A549 (cell line): ENCODE data around the gene C11orf68.
A peak's percentile ranks its signal among the peaks of the same experiment; 100 is the strongest.

ENCODE experiments used
- CBX8 ChIP-seq: fragments of 200-600 bp; sonication (generic); IDR thresholded peaks from 2 replicates; pipeline ENCODE4 v1.6.1; 2016
- FOSL2 ChIP-seq, 2 experiments: fragments of 450-650 bp in 1 of 2; fragments of >200 bp in 1 of 2; sonication (Bioruptor Twin) in 1 of 2; formaldehyde crosslinking; IDR thresholded peaks; 2 replicates each; pipeline versions ENCODE4 v1.5.0 to v1.6.1; 2016 to 2020; ENCODE audit warnings: mild to moderate bottlenecking in 1 of 2, moderate library complexity in 1 of 2
- KDM1A ChIP-seq: fragments of 200-600 bp; sonication (generic); IDR thresholded peaks from 2 replicates; pipeline ENCODE4 v1.6.1; 2016; ENCODE audit warnings: low read depth, mild to moderate bottlenecking
- PHF8 ChIP-seq: fragments of 200-600 bp; sonication (generic); IDR thresholded peaks from 2 replicates; pipeline ENCODE4 v1.6.1; 2016; ENCODE audit warnings: low read depth, mild to moderate bottlenecking, antibody characterized with exemption, moderate library complexity, borderline replicate concordance
- POLR2A ChIP-seq: IDR thresholded peaks from 2 replicates; pipeline ENCODE4 v1.6.1; 2012; ENCODE audit warnings: mild to moderate bottlenecking, low read length
- RFX5 ChIP-seq: fragments of 450-650 bp; IDR thresholded peaks from 2 replicates; pipeline ENCODE4 v1.7.1; 2014; ENCODE audit warnings: antibody characterized with exemption, mild to moderate bottlenecking, moderate library complexity
- SMC3 ChIP-seq: fragments of >200 bp; sonication (Bioruptor Twin); formaldehyde crosslinking; IDR thresholded peaks from 3 replicates; pipeline ENCODE4 v1.6.1; 2018; ENCODE audit warnings: inconsistent platforms
- TF ChIP-seq, protein P1 (sequence below): IDR thresholded peaks from 2 replicates; pipeline ENCODE4 v1.6.1; 2012
- TF ChIP-seq, protein P2 (sequence below): fragments of >200 bp; sonication (Bioruptor Twin); formaldehyde crosslinking; IDR thresholded peaks from 3 replicates; pipeline ENCODE4 v1.5.1; 2016

- TF ChIP-seq, protein P1, sequence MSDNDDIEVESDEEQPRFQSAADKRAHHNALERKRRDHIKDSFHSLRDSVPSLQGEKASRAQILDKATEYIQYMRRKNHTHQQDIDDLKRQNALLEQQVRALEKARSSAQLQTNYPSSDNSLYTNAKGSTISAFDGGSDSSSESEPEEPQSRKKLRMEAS: peak; percentile 34; the same call in 1 of the 2 replicates
- no peak for TF ChIP-seq FOSL2 (IDR thresholded peaks at IDR 0.05)
- no peak for TF ChIP-seq FOSL2 (CRISPR knock-in tag; IDR thresholded peaks at IDR 0.05)
- TF ChIP-seq, protein P2, sequence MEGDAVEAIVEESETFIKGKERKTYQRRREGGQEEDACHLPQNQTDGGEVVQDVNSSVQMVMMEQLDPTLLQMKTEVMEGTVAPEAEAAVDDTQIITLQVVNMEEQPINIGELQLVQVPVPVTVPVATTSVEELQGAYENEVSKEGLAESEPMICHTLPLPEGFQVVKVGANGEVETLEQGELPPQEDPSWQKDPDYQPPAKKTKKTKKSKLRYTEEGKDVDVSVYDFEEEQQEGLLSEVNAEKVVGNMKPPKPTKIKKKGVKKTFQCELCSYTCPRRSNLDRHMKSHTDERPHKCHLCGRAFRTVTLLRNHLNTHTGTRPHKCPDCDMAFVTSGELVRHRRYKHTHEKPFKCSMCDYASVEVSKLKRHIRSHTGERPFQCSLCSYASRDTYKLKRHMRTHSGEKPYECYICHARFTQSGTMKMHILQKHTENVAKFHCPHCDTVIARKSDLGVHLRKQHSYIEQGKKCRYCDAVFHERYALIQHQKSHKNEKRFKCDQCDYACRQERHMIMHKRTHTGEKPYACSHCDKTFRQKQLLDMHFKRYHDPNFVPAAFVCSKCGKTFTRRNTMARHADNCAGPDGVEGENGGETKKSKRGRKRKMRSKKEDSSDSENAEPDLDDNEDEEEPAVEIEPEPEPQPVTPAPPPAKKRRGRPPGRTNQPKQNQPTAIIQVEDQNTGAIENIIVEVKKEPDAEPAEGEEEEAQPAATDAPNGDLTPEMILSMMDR: no peak
- peak; percentile 92 for TF ChIP-seq KDM1A
- TF ChIP-seq SMC3: no peak
- peak; percentile 86; the same call in 1 of the 2 replicates for TF ChIP-seq PHF8
- no peak for TF ChIP-seq RFX5
- peak; percentile 87 for TF ChIP-seq POLR2A
- TF ChIP-seq CBX8: no peak
Measured at GRCh38 chr11:65918211-65919140, at the start of gene C11orf68.
